Lung (tissue), 12 donors: ENCODE measurements around the gene ARHGEF7. TPM values are rescaled to one million over a fixed set of nuclear protein-coding genes. Genes with fewer than 3 reads are reported as not detected.

Source experiments
- ATAC-seq: fragments of 200-7000 bp; cut with Tn5 transposase; one replicate; pipeline ENCODE4 v1.9.1; 2020; ENCODE audit warnings: moderate number of reproducible peaks; ENCODE audit not compliant: insufficient read depth, low FRiP score
- DNase-seq, 3 donors: peaks; one replicate each; pipeline ENCODE4 v3.0.0-alpha.2; 2013 to 2017
- H3K27ac ChIP-seq, 2 donors: one replicate each; pipeline ENCODE4 v1.5.1; 2013; ENCODE audit warnings: mild to moderate bottlenecking in 2 of 2, moderate library complexity in 2 of 2, control low read depth in 1 of 2, inconsistent platforms in 1 of 2, low read depth in 1 of 2, low read length in 1 of 2
- H3K27me3 ChIP-seq, 3 donors: one replicate each; pipeline ENCODE4 v1.5.1; 2013; ENCODE audit warnings: low read length in 2 of 3; ENCODE audit not compliant: control insufficient read depth in 3 of 3, insufficient read depth in 3 of 3
- H3K36me3 ChIP-seq, 4 donors: one replicate each; pipeline ENCODE4 v1.5.1; 2013; ENCODE audit warnings: low read length in 4 of 4, mild to moderate bottlenecking in 1 of 4, moderate library complexity in 1 of 4; ENCODE audit not compliant: control insufficient read depth in 4 of 4, insufficient read depth in 4 of 4
- H3K4me1 ChIP-seq, 5 donors: one replicate each; pipeline ENCODE4 v1.5.1; 2013; ENCODE audit warnings: low read length in 5 of 5, mild to moderate bottlenecking in 2 of 5, moderate library complexity in 1 of 5; ENCODE audit not compliant: control insufficient read depth in 5 of 5, insufficient read depth in 5 of 5
- H3K4me3 ChIP-seq: one replicate; pipeline ENCODE4 v1.5.1; 2013; ENCODE audit warnings: mild to moderate bottlenecking, control low read depth, moderate library complexity
- H3K9ac ChIP-seq, 2 donors: one replicate each; pipeline ENCODE4 v1.5.1; 2013; ENCODE audit warnings: low read length in 2 of 2, control low read depth in 1 of 2; ENCODE audit not compliant: insufficient read depth in 1 of 2
- H3K9me3 ChIP-seq, 4 donors: one replicate each; pipeline ENCODE4 v1.5.1; 2013; ENCODE audit warnings: low read length in 3 of 4, mild to moderate bottlenecking in 1 of 4, moderate library complexity in 1 of 4; ENCODE audit not compliant: control insufficient read depth in 4 of 4, insufficient read depth in 3 of 4
- WGBS, 2 donors: extraction: QIAGEN DNeasy Blood & Tissue Kit; methylation state at CpG; one replicate each; pipeline ENCODE4 v1.1.7; 2013; 5-methylcytosine and 5-hydroxymethylcytosine counted together
- polyA plus RNA-seq, 2 donors: library from polyadenylated mRNA; stranded (reverse); fragments of 200-250 nt; gene quantifications; one replicate each; pipeline ENCODE4 v1.2.1, GENCODE V29; 2013
- total RNA-seq, 2 donors: library from RNA; depleted of rRNA in 1 of 2; stranded (reverse); fragments of >200 nt in 1 of 2; gene quantifications; one replicate each; pipeline ENCODE4 v1.2.1, GENCODE V29; 2014 to 2021
- TF ChIP-seq, protein P1 (sequence below): IDR thresholded peaks from 2 replicates; pipeline ENCODE4 v1.5.1; 2012; ENCODE audit warnings: mild to moderate bottlenecking; ENCODE audit errors: control extremely low read depth, extremely low read depth
- donor health status: control.
- donor health status: control.
- donor health status: Bipolar disorder and iron deficiency.
- donor health status: healthy.
- donor health status: DM: yes; HTN: yes; CAD: no.

ARHGEF7 gene
- total and polyA plus RNA-seq, 4 donors = 20.9 to 143 (median 37.8) TPM

DNA sequence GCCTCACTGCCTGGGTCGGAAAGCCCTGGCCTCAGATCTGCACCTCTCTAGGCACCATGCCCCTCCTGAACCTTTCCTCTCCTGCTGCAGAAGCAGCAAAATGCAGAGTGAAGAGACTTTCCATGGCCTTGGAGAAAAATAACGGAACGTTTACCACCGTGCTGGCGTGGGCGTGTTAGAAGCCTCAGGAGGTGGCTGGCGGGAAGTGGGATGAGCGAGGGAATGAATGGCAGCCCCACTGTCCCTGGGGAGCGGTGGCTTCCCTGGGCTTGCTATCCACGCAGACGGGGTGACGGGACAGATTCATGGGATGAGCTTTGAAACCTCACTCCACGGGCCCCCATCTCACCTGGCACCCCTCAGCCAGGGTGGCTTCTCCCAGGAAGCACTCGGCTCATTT lies 209.6 kb downstream of the ARHGEF7 start:
- Histone ChIP-seq H3K9ac (no peak overlapping the region), H3K27ac (no peak overlapping the region), H3K36me3 (no peaks in the 10 kb centered on the region), H3K9me3 (peaks cover 0 to 2% (median 0%) of the 10 kb centered on the region in 4 donors), H3K4me1 (peaks cover 0 to 19% (median 0%) of the 10 kb centered on the region in 5 donors), H3K27me3 (no peaks in the 10 kb centered on the region), H3K4me3 (no peak overlapping the region)
- TF ChIP-seq, protein P1, sequence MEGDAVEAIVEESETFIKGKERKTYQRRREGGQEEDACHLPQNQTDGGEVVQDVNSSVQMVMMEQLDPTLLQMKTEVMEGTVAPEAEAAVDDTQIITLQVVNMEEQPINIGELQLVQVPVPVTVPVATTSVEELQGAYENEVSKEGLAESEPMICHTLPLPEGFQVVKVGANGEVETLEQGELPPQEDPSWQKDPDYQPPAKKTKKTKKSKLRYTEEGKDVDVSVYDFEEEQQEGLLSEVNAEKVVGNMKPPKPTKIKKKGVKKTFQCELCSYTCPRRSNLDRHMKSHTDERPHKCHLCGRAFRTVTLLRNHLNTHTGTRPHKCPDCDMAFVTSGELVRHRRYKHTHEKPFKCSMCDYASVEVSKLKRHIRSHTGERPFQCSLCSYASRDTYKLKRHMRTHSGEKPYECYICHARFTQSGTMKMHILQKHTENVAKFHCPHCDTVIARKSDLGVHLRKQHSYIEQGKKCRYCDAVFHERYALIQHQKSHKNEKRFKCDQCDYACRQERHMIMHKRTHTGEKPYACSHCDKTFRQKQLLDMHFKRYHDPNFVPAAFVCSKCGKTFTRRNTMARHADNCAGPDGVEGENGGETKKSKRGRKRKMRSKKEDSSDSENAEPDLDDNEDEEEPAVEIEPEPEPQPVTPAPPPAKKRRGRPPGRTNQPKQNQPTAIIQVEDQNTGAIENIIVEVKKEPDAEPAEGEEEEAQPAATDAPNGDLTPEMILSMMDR = no peak
- ATAC-seq = no peak
- WGBS, 2 donors = 83 to 87% methylated on average over 14 of the region's 14 CpGs
- no peak for DNase-seq

DNA sequence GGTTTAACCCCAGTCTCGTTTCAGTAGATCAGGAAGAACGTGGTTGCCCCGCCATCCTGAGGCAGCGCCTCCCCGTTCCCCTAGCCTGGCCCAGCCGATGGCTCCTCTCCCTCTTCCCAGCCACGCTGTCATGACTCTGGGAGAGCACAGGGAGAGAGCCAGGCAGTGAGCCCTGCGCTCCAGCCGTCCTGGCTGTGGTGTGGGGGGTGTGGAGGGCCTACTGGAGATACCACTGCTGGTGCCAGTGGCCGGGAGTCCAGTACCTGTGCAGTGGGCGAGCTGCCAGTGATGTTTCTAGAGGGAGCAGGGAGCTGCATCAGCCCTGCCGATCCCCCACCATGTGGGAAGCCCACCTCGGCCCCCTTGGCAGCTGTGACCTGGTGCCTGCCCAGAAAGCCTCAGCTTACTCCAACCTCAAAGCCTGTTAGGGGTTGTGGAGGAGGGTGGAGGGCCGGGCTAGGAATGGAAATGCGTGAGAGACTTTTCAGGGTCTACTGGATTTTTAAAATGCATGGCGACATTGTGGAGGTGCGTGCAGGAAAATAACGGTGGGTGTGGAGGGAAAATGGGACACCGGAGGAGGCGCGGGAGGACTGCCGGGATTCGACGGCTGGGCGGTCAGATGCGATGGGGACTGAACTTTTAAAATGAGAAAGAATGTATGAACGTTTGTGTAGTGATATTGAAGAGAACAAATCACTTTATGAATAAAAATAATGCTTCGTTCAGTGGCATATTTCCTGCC lies 210.2 kb downstream of the ARHGEF7 start:
- Histone ChIP-seq H3K27me3 (no peaks in the 10 kb centered on the region), H3K4me3 (no peak overlapping the region), H3K9ac (no peak overlapping the region), H3K9me3 (peaks cover 0 to 2% (median 0%) of the 10 kb centered on the region in 4 donors), H3K27ac (no peak overlapping the region), H3K36me3 (no peaks in the 10 kb centered on the region), H3K4me1 (peaks cover 0 to 25% (median 0%) of the 10 kb centered on the region in 5 donors)
- TF ChIP-seq, protein P1 = no peak
- DNase-seq (no peak), ATAC-seq (no peak)
- 86 to 87% methylated on average over 27 to 28 of the region's 28 CpGs for WGBS, 2 donors

DNA sequence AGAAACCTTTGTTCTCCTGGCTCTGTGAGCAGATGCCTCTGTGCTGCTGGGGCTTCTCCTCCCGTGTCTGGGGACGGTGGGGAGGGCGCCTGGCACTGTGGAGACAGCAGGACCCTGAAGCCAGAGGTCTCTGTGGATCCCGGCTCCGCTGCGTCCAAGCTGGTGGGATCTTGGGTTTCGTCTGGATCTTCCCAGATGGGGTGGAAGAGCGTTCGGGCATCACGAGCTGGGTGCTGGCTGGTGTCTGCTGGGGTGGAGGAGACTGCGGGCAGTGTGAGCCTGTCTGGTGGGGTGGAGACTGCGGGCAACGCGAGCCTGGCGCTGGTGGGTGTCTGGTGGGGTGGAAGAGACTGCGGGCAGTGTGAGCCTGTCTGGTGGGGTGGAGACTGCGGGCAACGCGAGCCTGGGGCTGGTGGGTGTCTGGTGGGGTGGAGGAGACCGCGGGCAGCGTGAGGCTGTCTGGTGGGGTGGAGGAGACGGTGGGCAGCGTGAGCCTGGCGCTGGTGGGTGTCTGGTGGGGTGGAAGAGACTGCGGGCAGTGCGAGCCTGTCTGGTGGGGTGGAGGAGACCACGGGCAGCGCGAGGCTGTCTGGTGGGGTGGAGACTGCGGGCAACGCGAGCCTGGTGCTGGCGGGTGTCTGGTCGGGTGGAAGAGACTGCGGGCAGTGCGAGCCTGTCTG lies 211.0 kb downstream of the ARHGEF7 start:
- H3K27me3 ChIP-seq = no peaks in the 10 kb centered on the region
- H3K9me3 ChIP-seq = peaks cover 0 to 2% (median 0%) of the 10 kb centered on the region in 4 donors
- TF ChIP-seq, protein P1 = no peak
- H3K27ac ChIP-seq = no peak overlapping the region
- DNase-seq = no peak
- 82 to 89% methylated on average over 37 of the region's 37 CpGs for WGBS, 2 donors
- peaks cover 0 to 27% (median 0%) of the 10 kb centered on the region in 5 donors for H3K4me1 ChIP-seq
- no peaks in the 10 kb centered on the region for H3K36me3 ChIP-seq
- no peak overlapping the region for H3K9ac ChIP-seq
- H3K4me3 ChIP-seq = no peak overlapping the region
- no peak for ATAC-seq
